Liver (tissue), 3 donors: ENCODE results near the gene LAMA2.

Experiments used
- ATF3 ChIP-seq: IDR thresholded peaks from 2 replicates; pipeline ENCODE4 v1.6.1; 2016; ENCODE audit warnings: antibody characterized with exemption
- CTCF ChIP-seq: fragments of 150-350 bp; IDR thresholded peaks from 2 replicates; pipeline ENCODE4 v1.5.1; 2017; ENCODE audit warnings: improper control_type of control experiment, low read depth, low read length; ENCODE audit not compliant: missing input control
- FOXA2 ChIP-seq: IDR thresholded peaks from 2 replicates; pipeline ENCODE4 v1.6.1; 2016; ENCODE audit warnings: antibody characterized with exemption
- HNF4G ChIP-seq: IDR thresholded peaks from 2 replicates; pipeline ENCODE4 v1.6.1; 2016; ENCODE audit warnings: antibody characterized with exemption
- JUND ChIP-seq, 2 donors: IDR thresholded peaks; 2 replicates each; pipeline ENCODE4 v1.6.1; 2016; ENCODE audit warnings: antibody characterized with exemption in 2 of 2
- MAX ChIP-seq: IDR thresholded peaks from 2 replicates; pipeline ENCODE4 v1.6.1; 2016; ENCODE audit warnings: antibody characterized with exemption
- NR2F2 ChIP-seq: IDR thresholded peaks from 2 replicates; pipeline ENCODE4 v1.6.1; 2016; ENCODE audit warnings: antibody characterized with exemption
- REST ChIP-seq: IDR thresholded peaks from 2 replicates; pipeline ENCODE4 v1.6.1; 2016; ENCODE audit warnings: antibody characterized with exemption, mild to moderate bottlenecking
- RXRA ChIP-seq, 2 donors: IDR thresholded peaks; 2 replicates each; pipeline ENCODE4 v1.6.1; 2017 to 2018; ENCODE audit warnings: antibody characterized with exemption in 2 of 2, mild to moderate bottlenecking in 1 of 2
- SP1 ChIP-seq: IDR thresholded peaks from 2 replicates; pipeline ENCODE4 v1.6.1; 2018; ENCODE audit warnings: antibody characterized with exemption, mild to moderate bottlenecking
- TAF1 ChIP-seq: conservative IDR thresholded peaks from 2 replicates; pipeline ENCODE4 v1.6.1; 2016; ENCODE audit warnings: antibody characterized with exemption, mild to moderate bottlenecking
- ZBTB33 ChIP-seq: IDR thresholded peaks from 2 replicates; pipeline ENCODE4 v1.6.1; 2016; ENCODE audit warnings: antibody characterized with exemption
- donor health status: healthy.
- donor health status: healthy.

- no peak for TF ChIP-seq MAX
- no peak for TF ChIP-seq CTCF
- TF ChIP-seq HNF4G: no peak
- TF ChIP-seq SP1: no peak
- no peak for TF ChIP-seq ZBTB33
- TF ChIP-seq REST: no peak
- no peak for TF ChIP-seq FOXA2
- no peak for TF ChIP-seq TAF1
- TF ChIP-seq ATF3: no peak
- TF ChIP-seq NR2F2: no peak
- no peak for TF ChIP-seq RXRA (IDR thresholded peaks at IDR 0.05)
- TF ChIP-seq JUND (IDR thresholded peaks at IDR 0.05): no peak
Observed at GRCh38 chr6:129453073-129453472, 570.1 kb downstream of the LAMA2 start.
